ENCODE measurements around the gene BBS9.

DNA sequence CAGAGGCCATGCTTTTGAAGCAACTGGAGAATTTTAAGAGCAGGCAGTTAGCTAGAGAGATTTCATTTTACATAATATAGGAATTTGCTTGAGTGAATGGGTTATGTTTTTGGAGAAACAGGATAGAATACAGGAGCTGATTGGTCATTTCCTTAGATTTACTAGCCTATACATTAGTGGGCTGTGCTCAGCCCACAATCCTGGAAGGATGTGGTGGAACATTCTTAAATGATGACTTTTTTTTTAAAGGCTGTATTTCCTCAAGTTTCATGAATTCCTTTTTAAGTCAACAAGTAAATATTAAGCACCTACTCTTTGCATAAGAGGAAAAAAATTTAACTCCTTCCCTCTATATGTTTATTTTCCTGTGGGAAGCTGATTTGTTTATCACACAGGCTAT lies 461.6 kb downstream of the BBS9 start:
- TF ChIP-seq EZH2phosphoT487 (IDR thresholded peaks at IDR 0.05; ENCODE audit: unreplicated experiment) = no peak
- TF ChIP-seq, protein P1, sequence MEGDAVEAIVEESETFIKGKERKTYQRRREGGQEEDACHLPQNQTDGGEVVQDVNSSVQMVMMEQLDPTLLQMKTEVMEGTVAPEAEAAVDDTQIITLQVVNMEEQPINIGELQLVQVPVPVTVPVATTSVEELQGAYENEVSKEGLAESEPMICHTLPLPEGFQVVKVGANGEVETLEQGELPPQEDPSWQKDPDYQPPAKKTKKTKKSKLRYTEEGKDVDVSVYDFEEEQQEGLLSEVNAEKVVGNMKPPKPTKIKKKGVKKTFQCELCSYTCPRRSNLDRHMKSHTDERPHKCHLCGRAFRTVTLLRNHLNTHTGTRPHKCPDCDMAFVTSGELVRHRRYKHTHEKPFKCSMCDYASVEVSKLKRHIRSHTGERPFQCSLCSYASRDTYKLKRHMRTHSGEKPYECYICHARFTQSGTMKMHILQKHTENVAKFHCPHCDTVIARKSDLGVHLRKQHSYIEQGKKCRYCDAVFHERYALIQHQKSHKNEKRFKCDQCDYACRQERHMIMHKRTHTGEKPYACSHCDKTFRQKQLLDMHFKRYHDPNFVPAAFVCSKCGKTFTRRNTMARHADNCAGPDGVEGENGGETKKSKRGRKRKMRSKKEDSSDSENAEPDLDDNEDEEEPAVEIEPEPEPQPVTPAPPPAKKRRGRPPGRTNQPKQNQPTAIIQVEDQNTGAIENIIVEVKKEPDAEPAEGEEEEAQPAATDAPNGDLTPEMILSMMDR (conservative IDR thresholded peaks at IDR 0.05; ENCODE audit: low read depth in 2 of 2) = no peak

Measured in GM23338 (cell line).